T-cell (primary cell): ENCODE results near the gene CAMTA2. TPM values are rescaled to one million over a fixed set of nuclear protein-coding genes. Genes with fewer than 3 reads are reported as not detected.

ENCODE experiments used
- ATAC-seq, 4 experiments: fragments of 200-7000 bp in 3 of 4; fragments of 150-1000 bp in 1 of 4; cut with Tn5 transposase; replicated peaks in 1 of 4; 1 replicate in 3 of 4; 2 replicates in 1 of 4; pipeline ENCODE4 v1.10.0; 2021; ENCODE audit warnings: moderate library complexity in 3 of 4, mild to moderate bottlenecking in 2 of 4, moderate number of reproducible peaks in 1 of 4
- CTCF ChIA-PET, 2 donors: fragments of 300-600 bp; sonication (Branson Sonifier 250); formaldehyde crosslinking; loops; one replicate each; lab custom pipeline; 2022; ENCODE audit warnings: antibody characterized with exemption in 2 of 2; lab: Charles Lee
- POLR2A ChIA-PET, 2 donors: fragments of 300-600 bp; sonication (Branson Sonifier 250); formaldehyde crosslinking; loops; one replicate each; lab custom pipeline; 2022; ENCODE audit warnings: antibody characterized with exemption in 2 of 2; lab: Charles Lee
- DNase-seq, 35 experiments: peaks; one replicate each; pipeline versions ENCODE4 v3.0.0 to v3.0.0-alpha.2; 2013 to 2023
- H3K27ac ChIP-seq: one replicate; pipeline ENCODE4 v1.5.1; 2013; ENCODE audit warnings: low read length
- H3K27me3 ChIP-seq, 2 experiments: replicated peaks in 1 of 2; 1 replicate in 1 of 2; 2 replicates in 1 of 2; pipeline versions ENCODE4 v1.6.1 to v1.7.0; 2013; ENCODE audit warnings: low read length in 1 of 2, mixed read lengths in 1 of 2; ENCODE audit not compliant: control insufficient read depth in 2 of 2, insufficient read depth in 2 of 2; ENCODE audit errors: extremely low read depth in 1 of 2
- H3K36me3 ChIP-seq, 2 donors: 1 replicate in 1 of 2; 2 replicates in 1 of 2; pipeline versions ENCODE4 v1.6.1 to v1.7.0; 2013; ENCODE audit warnings: low read length in 1 of 2; ENCODE audit not compliant: control insufficient read depth in 2 of 2, insufficient read depth in 1 of 2; ENCODE audit errors: extremely low read depth in 1 of 2
- H3K4me1 ChIP-seq, 2 experiments: 1 replicate in 1 of 2; 2 replicates in 1 of 2; pipeline versions ENCODE4 v1.6.1 to v1.7.0; 2013; ENCODE audit warnings: low read length in 2 of 2, mixed read lengths in 1 of 2; ENCODE audit not compliant: insufficient read depth in 2 of 2, control insufficient read depth in 1 of 2; ENCODE audit errors: extremely low read depth in 1 of 2
- H3K4me3 ChIP-seq, 2 donors: 1 replicate in 1 of 2; 2 replicates in 1 of 2; pipeline versions ENCODE4 v1.5.1 to v1.7.0; 2013; ENCODE audit warnings: mild to moderate bottlenecking in 2 of 2, low read length in 1 of 2, moderate library complexity in 1 of 2; ENCODE audit not compliant: control insufficient read depth in 1 of 2; ENCODE audit errors: extremely low read depth in 1 of 2
- H3K9me3 ChIP-seq: 2 replicates; pipeline ENCODE4 v1.7.0; 2013
- H3K27ac Mint-ChIP-seq, 2 donors: one replicate each; pipeline ENCODE4 v1.8.0; 2020 to 2021; ENCODE audit warnings: mild to moderate bottlenecking in 2 of 2, mixed read lengths in 2 of 2
- H3K27me3 Mint-ChIP-seq, 2 donors: one replicate each; pipeline ENCODE4 v1.8.0; 2021 to 2022; ENCODE audit warnings: mixed read lengths in 2 of 2
- H3K36me3 Mint-ChIP-seq: one replicate; pipeline ENCODE4 v1.8.0; 2021; ENCODE audit warnings: mixed read lengths
- H3K4me1 Mint-ChIP-seq, 3 donors: one replicate each; pipeline ENCODE4 v1.8.0; 2020 to 2022; ENCODE audit warnings: mixed read lengths in 3 of 3, mild to moderate bottlenecking in 1 of 3
- H3K4me3 Mint-ChIP-seq, 3 donors: one replicate each; pipeline ENCODE4 v1.8.0; 2020 to 2022; ENCODE audit warnings: mild to moderate bottlenecking in 3 of 3, mixed read lengths in 3 of 3, moderate library complexity in 3 of 3
- H3K9me3 Mint-ChIP-seq, 3 donors: one replicate each; pipeline ENCODE4 v1.8.0; 2020 to 2022; ENCODE audit warnings: mixed read lengths in 3 of 3
- WGBS: methylation state at CpG from one replicate; pipeline ENCODE4 v1.1.5; 2013; ENCODE audit warnings: missing lambda C conversion rate; ENCODE audit not compliant: insufficient coverage; 5-methylcytosine and 5-hydroxymethylcytosine counted together
- total RNA-seq, 35 experiments: library from RNA in 6 of 35; stranded (reverse) in 6 of 35; fragments of 120-200 nt in 1 of 35; gene quantifications; one replicate each; pipeline versions ENCODE4 v1.2.1 to v1.2.4 and lab custom pipeline; 2013 to 2026

CAMTA2 gene
- total RNA-seq, 5 donors from 2014 or later (not counting 1 experiment from before 2014, with no cell fraction given): 59.8 to 82.8 (median 72.0) TPM

DNA sequence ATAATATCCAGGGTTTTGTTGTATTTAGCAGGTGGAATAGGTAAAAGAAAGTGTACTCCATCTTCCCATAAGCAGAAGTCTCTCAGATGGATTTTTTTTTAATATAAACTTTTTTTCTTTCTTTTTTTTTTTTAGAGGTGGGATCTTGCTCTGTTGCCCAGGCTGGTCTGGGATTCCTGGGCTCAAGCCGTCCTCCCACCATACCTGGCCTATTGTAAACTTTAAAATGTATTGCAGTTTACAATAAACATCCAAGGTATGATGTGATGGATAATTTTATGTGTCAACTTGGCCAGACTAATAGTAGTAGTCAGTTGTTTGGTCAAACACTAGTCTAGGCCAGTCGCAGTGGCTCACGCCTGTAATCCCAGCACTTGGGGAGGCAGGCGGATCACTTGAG lies 66.2 kb downstream of the CAMTA2 start:
- Histone ChIP-seq H3K27ac (no peak overlapping the region), H3K36me3 (no peaks in the 10 kb centered on the region), H3K4me1 (no peaks in the 10 kb centered on the region), H3K9me3 (no peaks in the 10 kb centered on the region), H3K27me3 (no peaks in the 10 kb centered on the region), H3K4me3 (no peak overlapping the region)
- ATAC-seq (no peak), DNase-seq (no peak)
- no peak overlapping the region for H3K27ac Mint-ChIP-seq
- no peak overlapping the region for H3K4me3 Mint-ChIP-seq
- ChIA-PET CTCF (no interaction called here), POLR2A (no interaction called here)
- H3K36me3 Mint-ChIP-seq: peaks cover under 1% of the 10 kb centered on the region
- no peaks in the 10 kb centered on the region for H3K27me3 Mint-ChIP-seq
- no peaks in the 10 kb centered on the region for H3K4me1 Mint-ChIP-seq
- no peaks in the 10 kb centered on the region for H3K9me3 Mint-ChIP-seq
- no CpG with 5 or more reads among the region's 4 CpGs for WGBS

- no peak for ATAC-seq
Measured at GRCh38 chr17:4920351-4921048, 67.0 kb downstream of the CAMTA2 start.

GRCh38 chr17:4919511-4920047 lies 67.9 kb downstream of the CAMTA2 start:
- Mint-ChIP-seq H3K4me3 (no peak overlapping the region), H3K4me1 (no peaks in the 10 kb centered on the region), H3K27me3 (no peaks in the 10 kb centered on the region), H3K9me3 (no peaks in the 10 kb centered on the region), H3K36me3 (no peaks in the 10 kb centered on the region), H3K27ac (no peak overlapping the region)
- DNase-seq (no peak), ATAC-seq (no peak)
- 98% methylated on average over 5 of the region's 8 CpGs for WGBS
- ChIA-PET POLR2A (interaction anchor here (0.5 to 0.6 kb wide), 2 partner anchors 622 to 868 kb away, joined by 3 read pairs; no protein-coding TSS in a partner anchor), CTCF (interaction anchor here in 1 of 2 donors (0.7 kb wide), 1 partner anchor 139 kb away, joined by 3 read pairs; no protein-coding TSS in a partner anchor)
- no peaks in the 10 kb centered on the region for H3K4me1 ChIP-seq
- no peak overlapping the region for H3K27ac ChIP-seq
- no peak overlapping the region for H3K4me3 ChIP-seq
- no peaks in the 10 kb centered on the region for H3K9me3 ChIP-seq
- no peaks in the 10 kb centered on the region for H3K36me3 ChIP-seq
- no peaks in the 10 kb centered on the region for H3K27me3 ChIP-seq

More at GRCh38 chr17:4920351-4921048, 67.0 kb downstream of the CAMTA2 start:
- no peaks in the 10 kb centered on the region for H3K27me3 Mint-ChIP-seq
- no peaks in the 10 kb centered on the region for H3K36me3 Mint-ChIP-seq
- H3K9me3 Mint-ChIP-seq: no peaks in the 10 kb centered on the region
- no peaks in the 10 kb centered on the region for H3K4me1 Mint-ChIP-seq
- H3K4me3 Mint-ChIP-seq: no peak overlapping the region
- no peak overlapping the region for H3K4me3 ChIP-seq
- CTCF ChIA-PET: no interaction called here
- no peak overlapping the region for H3K27ac Mint-ChIP-seq
- H3K27ac ChIP-seq: no peak overlapping the region
- H3K27me3 ChIP-seq: no peaks in the 10 kb centered on the region
- POLR2A ChIA-PET: interaction anchor here in 1 of 2 donors (0.5 kb wide), 1 partner anchor 623 kb away, joined by 3 read pairs; no protein-coding TSS in a partner anchor
- no peak for DNase-seq
- H3K9me3 ChIP-seq: no peaks in the 10 kb centered on the region
- H3K4me1 ChIP-seq: no peaks in the 10 kb centered on the region
- H3K36me3 ChIP-seq: no peaks in the 10 kb centered on the region
- WGBS: 93% methylated on average over 3 of the region's 10 CpGs

Other genes with a start within 250 kb of the CAMTA2 start
- 1 to 10 TPM in 1 of 5 donors, under 1 TPM in 4; 0.29 to 1.4 (median 0.44) TPM for gene ZMYND15, start 247.8 kb downstream of the CAMTA2 start, total RNA-seq
- gene CXCL16, start 247.7 kb downstream of the CAMTA2 start, total RNA-seq: 10 to 100 TPM in 1 of 5 donors, 1 to 10 TPM in 4; 2.5 to 11.2 (median 3.1) TPM
- gene TM4SF5, start 215.8 kb downstream of the CAMTA2 start, total RNA-seq: not detected
- gene VMO1, start 201.3 kb downstream of the CAMTA2 start, total RNA-seq: under 1 TPM in 4 of 5 donors, not detected in 1; 0.38 to 0.82 (median 0.59) TPM
- not detected for gene GLTPD2, start 198.7 kb downstream of the CAMTA2 start, total RNA-seq
- gene PSMB6, start 191.5 kb downstream of the CAMTA2 start, total RNA-seq: 10 to 100 TPM; 45.7 to 63.5 (median 57.0) TPM
- 10 to 100 TPM; 24.2 to 41.7 (median 31.4) TPM for gene PLD2, start 180.5 kb downstream of the CAMTA2 start, total RNA-seq
- 100 to 1,000 TPM; 156 to 189 (median 164) TPM for gene MINK1, start 154.3 kb downstream of the CAMTA2 start, total RNA-seq
- gene C17orf107, start 88.1 kb downstream of the CAMTA2 start, total RNA-seq: 10 to 100 TPM in 2 of 5 donors, 1 to 10 TPM in 3; 3.1 to 41.1 (median 4.1) TPM
- gene CHRNE, start 84.6 kb downstream of the CAMTA2 start, total RNA-seq: 1 to 10 TPM in 3 of 5 donors, under 1 TPM in 2; 0.73 to 3.5 (median 1.3) TPM
- under 1 TPM in 1 of 5 donors, not detected in 4; 0.40 TPM for gene GP1BA, start 55.4 kb downstream of the CAMTA2 start, total RNA-seq
- 10 to 100 TPM; 30.9 to 51.6 (median 47.0) TPM for gene SLC25A11, start 47.6 kb downstream of the CAMTA2 start, total RNA-seq
- 100 to 1,000 TPM; 109 to 158 (median 135) TPM for gene RNF167, start 47.4 kb downstream of the CAMTA2 start, total RNA-seq
- gene PFN1, start 39.1 kb downstream of the CAMTA2 start, total RNA-seq: 100 to 1,000 TPM; 654 to 853 (median 744) TPM
- 10 to 100 TPM; 31.0 to 38.4 (median 36.3) TPM for gene ENO3, start 36.6 kb downstream of the CAMTA2 start, total RNA-seq
- gene SPAG7, start 19.9 kb downstream of the CAMTA2 start, total RNA-seq: 10 to 100 TPM; 36.4 to 65.6 (median 55.8) TPM
- gene INCA1, start 9.8 kb upstream of the CAMTA2 start, total RNA-seq: under 1 TPM in 2 of 5 donors, not detected in 3; 0.38 to 0.43 TPM
- gene KIF1C, start 10.3 kb upstream of the CAMTA2 start, total RNA-seq: 10 to 100 TPM; 15.3 to 37.9 (median 28.5) TPM
- under 1 TPM in 3 of 5 donors, not detected in 2; 0.14 to 0.62 (median 0.25) TPM for gene SLC52A1, start 47.8 kb upstream of the CAMTA2 start, total RNA-seq
- 10 to 100 TPM in 1 of 5 donors, 1 to 10 TPM in 4; 3.3 to 10.4 (median 8.5) TPM for gene ZFP3, start 90.8 kb upstream of the CAMTA2 start, total RNA-seq
- gene ZNF232, start 124.2 kb upstream of the CAMTA2 start, total RNA-seq: 10 to 100 TPM in 3 of 5 donors, 1 to 10 TPM in 2; 7.3 to 20.9 (median 14.2) TPM
- 1 to 10 TPM in 1 of 5 donors, under 1 TPM in 4; 0.03 to 1.1 (median 0.09) TPM for gene USP6, start 128.4 kb upstream of the CAMTA2 start, total RNA-seq
- gene ZNF594, start 204.2 kb upstream of the CAMTA2 start, total RNA-seq: 10 to 100 TPM in 3 of 5 donors, 1 to 10 TPM in 2; 5.5 to 23.4 (median 20.9) TPM
- gene SCIMP, start 247.2 kb upstream of the CAMTA2 start, total RNA-seq: 1 to 10 TPM in 3 of 5 donors, under 1 TPM in 2; 0.61 to 1.8 (median 1.2) TPM